IMR-90 (cell line): ENCODE measurements around the gene CCT3. TPM values are rescaled to one million over a fixed set of nuclear protein-coding genes. Genes with fewer than 3 reads are reported as not detected.

Experiments
- ATAC-seq: fragments of 200-7000 bp; cut with Tn5 transposase; 2 replicates; pipeline ENCODE4 v1.9.1; 2020; ENCODE audit warnings: low read depth, mild to moderate bottlenecking, moderate library complexity
- BruUV-seq: library from RNA; stranded (reverse); fragments of 400-500 nt; replicated peaks from 2 replicates; lab custom pipeline; 2021; lab: Mats Ljungman, UMichigan
- CTCF ChIA-PET: fragments of 300-600 bp; formaldehyde crosslinking; extraction: SDS; loops from one replicate; lab custom pipeline; 2021; ENCODE audit warnings: antibody characterized with exemption; lab: Yijun Ruan, JAX
- POLR2A ChIA-PET: fragments of 300-600 bp; sonication (Branson Sonifier 250); formaldehyde crosslinking; loops from one replicate; lab custom pipeline; 2022; ENCODE audit warnings: antibody characterized with exemption; ENCODE audit not compliant: unreplicated experiment; lab: Charles Lee
- DNase-seq: peaks from one replicate; pipeline ENCODE4 v3.0.0; 2013
- H2AFZ ChIP-seq: replicated peaks from 2 replicates; pipeline ENCODE3; 2013; ENCODE audit warnings: low read length, mild to moderate bottlenecking; ENCODE audit not compliant: poor library complexity
- H2AK5ac ChIP-seq: 2 replicates; pipeline ENCODE4 v1.6.1; 2013; ENCODE audit warnings: low read depth, low read length, inconsistent platforms
- H2AK9ac ChIP-seq: replicated peaks from 2 replicates; pipeline ENCODE3; 2013; ENCODE audit warnings: mild to moderate bottlenecking, low read depth, low read length, moderate library complexity; ENCODE audit not compliant: poor library complexity
- H2BK120ac ChIP-seq: 2 replicates; pipeline ENCODE4 v1.6.1; 2013; ENCODE audit warnings: low read depth, low read length, inconsistent platforms
- H2BK15ac ChIP-seq: 3 replicates; pipeline ENCODE4 v1.6.1; 2013; ENCODE audit warnings: low read depth, low read length, inconsistent platforms
- H2BK20ac ChIP-seq: 2 replicates; pipeline ENCODE4 v1.6.1; 2013; ENCODE audit warnings: low read depth, mild to moderate bottlenecking, inconsistent platforms, low read length, moderate library complexity
- H2BK5ac ChIP-seq: 2 replicates; pipeline ENCODE4 v1.6.1; 2013; ENCODE audit warnings: mild to moderate bottlenecking, low read depth, low read length, inconsistent platforms; ENCODE audit not compliant: poor library complexity, severe bottlenecking
- H3K14ac ChIP-seq: replicated peaks from 2 replicates; pipeline ENCODE4 v1.6.1; 2013; ENCODE audit warnings: low read depth, low read length, inconsistent platforms
- H3K18ac ChIP-seq: 2 replicates; pipeline ENCODE4 v1.6.1; 2013; ENCODE audit warnings: low read depth, low read length, control low read depth
- H3K23ac ChIP-seq: 2 replicates; pipeline ENCODE4 v1.6.1; 2013; ENCODE audit warnings: low read depth, low read length, inconsistent platforms
- H3K27ac ChIP-seq: 2 replicates; pipeline ENCODE4 v1.5.1; 2013; ENCODE audit warnings: mild to moderate bottlenecking, control low read depth, low read length; ENCODE audit not compliant: insufficient read depth
- H3K27me3 ChIP-seq: 2 replicates; pipeline ENCODE4 v1.6.1; 2013; ENCODE audit warnings: low read length; ENCODE audit not compliant: control insufficient read depth, insufficient read depth
- H3K36me3 ChIP-seq: 2 replicates; pipeline ENCODE4 v1.6.1; 2013; ENCODE audit warnings: low read length, mixed read lengths; ENCODE audit not compliant: control insufficient read depth, insufficient read depth
- H3K4ac ChIP-seq: 2 replicates; pipeline ENCODE4 v1.6.1; 2013; ENCODE audit warnings: low read depth, low read length, inconsistent platforms
- H3K4me1 ChIP-seq: 2 replicates; pipeline ENCODE4 v1.6.1; 2013; ENCODE audit warnings: low read length, mixed read lengths; ENCODE audit not compliant: control insufficient read depth, insufficient read depth
- H3K4me2 ChIP-seq: 2 replicates; pipeline ENCODE4 v1.6.1; 2013; ENCODE audit warnings: low read depth, mild to moderate bottlenecking, control low read depth, low read length, moderate library complexity
- H3K4me3 ChIP-seq: 2 replicates; pipeline ENCODE4 v1.5.1; 2013; ENCODE audit warnings: low read depth, mild to moderate bottlenecking, control low read depth, low read length, moderate library complexity; ENCODE audit not compliant: insufficient read depth
- H3K56ac ChIP-seq: 2 replicates; pipeline ENCODE4 v1.6.1; 2013; ENCODE audit warnings: low read length, inconsistent platforms; ENCODE audit not compliant: insufficient read depth; ENCODE audit errors: extremely low read depth
- H3K79me1 ChIP-seq, 2 experiments: 2 replicates each; pipeline ENCODE4 v1.6.1; 2013; ENCODE audit warnings: low read length in 2 of 2, inconsistent platforms in 1 of 2, low read depth in 1 of 2
- H3K9ac ChIP-seq: 2 replicates; pipeline ENCODE4 v1.6.1; 2013; ENCODE audit warnings: low read depth, low read length, control low read depth
- H3K9me1 ChIP-seq: 2 replicates; pipeline ENCODE4 v1.6.1; 2013; ENCODE audit warnings: low read length, inconsistent platforms; ENCODE audit not compliant: insufficient read depth
- H3K9me3 ChIP-seq: 2 replicates; pipeline ENCODE4 v1.6.1; 2013; ENCODE audit warnings: low read length; ENCODE audit not compliant: control insufficient read depth, insufficient read depth
- H4K20me1 ChIP-seq: 2 replicates; pipeline ENCODE4 v1.6.1; 2013; ENCODE audit warnings: low read length, inconsistent platforms; ENCODE audit not compliant: insufficient read depth
- H4K5ac ChIP-seq: 2 replicates; pipeline ENCODE4 v1.6.1; 2013; ENCODE audit warnings: mild to moderate bottlenecking, low read depth, low read length, control low read depth
- H4K8ac ChIP-seq, 2 experiments: 2 replicates each; pipeline ENCODE4 v1.6.1; 2013; ENCODE audit warnings: low read depth in 2 of 2, low read length in 2 of 2, control low read depth in 1 of 2, inconsistent platforms in 1 of 2
- H4K91ac ChIP-seq: 2 replicates; pipeline ENCODE4 v1.6.1; 2013; ENCODE audit warnings: low read depth, low read length, inconsistent platforms; ENCODE audit not compliant: insufficient read depth
- BHLHE40 ChIP-seq: fragments of 150-350 bp; IDR thresholded peaks from 2 replicates; pipeline ENCODE4 v1.6.1; 2016; ENCODE audit warnings: mild to moderate bottlenecking, low read depth, low read length
- CEBPB ChIP-seq: IDR thresholded peaks from 2 replicates; pipeline ENCODE4 v1.6.1; 2012; ENCODE audit warnings: low read depth, low read length, improper control_type of control experiment
- CHD1 ChIP-seq: IDR thresholded peaks from 2 replicates; pipeline ENCODE4 v1.6.1; 2012; ENCODE audit warnings: low read depth, low read length, improper control_type of control experiment
- FOS ChIP-seq: fragments of 150-350 bp; IDR thresholded peaks from 2 replicates; pipeline ENCODE4 v1.6.1; 2016; ENCODE audit warnings: low read depth, low read length
- MXI1 ChIP-seq: IDR thresholded peaks from 2 replicates; pipeline ENCODE4 v1.6.1; 2012; ENCODE audit warnings: low read depth, mild to moderate bottlenecking, low read length, moderate library complexity, borderline replicate concordance
- NFE2L2 ChIP-seq: fragments of 150-350 bp; IDR thresholded peaks from 2 replicates; pipeline ENCODE4 v1.6.1; 2016; ENCODE audit warnings: low read depth, mild to moderate bottlenecking, low read length
- POLR2A ChIP-seq: IDR thresholded peaks from 2 replicates; pipeline ENCODE4 v1.6.1; 2012; ENCODE audit warnings: mild to moderate bottlenecking, low read depth, low read length
- RAD21 ChIP-seq: IDR thresholded peaks from 2 replicates; pipeline ENCODE4 v1.6.1; 2012; ENCODE audit warnings: low read length, improper control_type of control experiment
- RFX5 ChIP-seq: IDR thresholded peaks from 2 replicates; pipeline ENCODE4 v1.8.0; 2012; ENCODE audit warnings: low read depth, mild to moderate bottlenecking, low read length, moderate library complexity
- SMC3 ChIP-seq: fragments of 150-350 bp; IDR thresholded peaks from 2 replicates; pipeline ENCODE4 v1.6.1; 2016; ENCODE audit warnings: low read depth, mild to moderate bottlenecking, antibody characterized with exemption, low read length, moderate library complexity
- WGBS, 2 experiments: methylation state at CpG; one replicate each; pipeline versions ENCODE4 v1.1.5 to v1.1.7; 2013; ENCODE audit warnings: missing lambda C conversion rate in 2 of 2; ENCODE audit not compliant: insufficient read length in 1 of 2; ENCODE audit errors: extremely low coverage in 2 of 2; 5-methylcytosine and 5-hydroxymethylcytosine counted together
- dilution Hi-C: fragments of 300-500 bp; cut with HindIII; formaldehyde crosslinking; loops from one replicate; pipeline ENCODE4 v1.14.3; 2018; ENCODE audit warnings: low sequenced_read_pairs; ENCODE audit not compliant: unreplicated experiment
- in situ Hi-C: fragments of 300-500 bp; cut with MboI; formaldehyde crosslinking; loops from 3 replicates; pipeline ENCODE4 v1.14.3; 2019; ENCODE audit warnings: low sequenced_read_pairs, inconsistent platforms, mixed read lengths
- intact Hi-C: fragments of 100-400 bp; cut with micrococcal nuclease; formaldehyde crosslinking; loops from 2 replicates; pipeline ENCODE4 v1.10.0; 2022
- polyA plus RNA-seq, 3 experiments: library from polyadenylated mRNA; depleted of rRNA; stranded (reverse); fragments of >200 nt; gene quantifications; 2 replicates each; pipeline ENCODE4 v1.2.3, GENCODE V29; 2012; ENCODE audit warnings: low replicate concordance in 1 of 3
- total RNA-seq: library from RNA; depleted of rRNA; stranded (reverse); fragments of >200 nt; gene quantifications from 2 replicates; pipeline ENCODE4 v1.2.3, GENCODE V29; 2012
- TF ChIP-seq, protein P1 (sequence below): fragments of 150-350 bp; IDR thresholded peaks from 2 replicates; pipeline ENCODE4 v1.6.1; 2017; ENCODE audit warnings: mild to moderate bottlenecking, antibody characterized with exemption, low read length, low read depth
- TF ChIP-seq, protein P2 (sequence below): fragments of 150-350 bp; IDR thresholded peaks from 2 replicates; pipeline ENCODE4 v1.6.1; 2016; ENCODE audit warnings: low read depth, mild to moderate bottlenecking, low read length, moderate library complexity, borderline replicate concordance

CCT3 gene
- total and polyA plus RNA-seq, 2 of the 4 experiments (the other 2 are of a cell fraction) = 313 to 595 TPM

DNA sequence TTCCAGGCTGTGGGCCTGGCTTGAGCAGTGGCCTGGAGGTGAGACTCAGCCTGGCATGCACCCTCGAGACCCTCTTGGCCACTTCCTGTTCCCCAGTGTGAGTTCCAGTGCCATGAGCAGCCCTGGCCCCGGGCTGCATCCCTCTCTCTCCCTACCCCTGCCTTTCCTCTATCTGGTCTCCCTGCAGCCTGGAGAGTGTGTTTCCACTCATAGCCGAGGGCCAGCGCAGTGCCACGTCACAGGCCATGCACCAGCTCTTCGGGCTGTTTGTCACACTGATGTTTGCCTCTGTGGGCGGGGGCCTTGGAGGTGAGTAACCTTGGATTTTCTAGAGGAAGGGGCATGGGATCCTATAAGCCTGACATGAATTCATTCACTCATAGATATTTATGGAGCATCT lies 44.5 kb upstream of the CCT3 start:
- H3K4me1 ChIP-seq = no peaks in the 10 kb centered on the region
- ATAC-seq (no peak), DNase-seq (no peak)
- TF ChIP-seq FOS = no peak
- no peak for TF ChIP-seq MXI1
- TF ChIP-seq SMC3 = no peak
- TF ChIP-seq CEBPB = no peak
- no peak for TF ChIP-seq BHLHE40
- TF ChIP-seq RFX5 = no peak
- TF ChIP-seq, protein P1, sequence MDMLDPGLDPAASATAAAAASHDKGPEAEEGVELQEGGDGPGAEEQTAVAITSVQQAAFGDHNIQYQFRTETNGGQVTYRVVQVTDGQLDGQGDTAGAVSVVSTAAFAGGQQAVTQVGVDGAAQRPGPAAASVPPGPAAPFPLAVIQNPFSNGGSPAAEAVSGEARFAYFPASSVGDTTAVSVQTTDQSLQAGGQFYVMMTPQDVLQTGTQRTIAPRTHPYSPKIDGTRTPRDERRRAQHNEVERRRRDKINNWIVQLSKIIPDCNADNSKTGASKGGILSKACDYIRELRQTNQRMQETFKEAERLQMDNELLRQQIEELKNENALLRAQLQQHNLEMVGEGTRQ = no peak
- no peak for TF ChIP-seq CHD1
- TF ChIP-seq, protein P2, sequence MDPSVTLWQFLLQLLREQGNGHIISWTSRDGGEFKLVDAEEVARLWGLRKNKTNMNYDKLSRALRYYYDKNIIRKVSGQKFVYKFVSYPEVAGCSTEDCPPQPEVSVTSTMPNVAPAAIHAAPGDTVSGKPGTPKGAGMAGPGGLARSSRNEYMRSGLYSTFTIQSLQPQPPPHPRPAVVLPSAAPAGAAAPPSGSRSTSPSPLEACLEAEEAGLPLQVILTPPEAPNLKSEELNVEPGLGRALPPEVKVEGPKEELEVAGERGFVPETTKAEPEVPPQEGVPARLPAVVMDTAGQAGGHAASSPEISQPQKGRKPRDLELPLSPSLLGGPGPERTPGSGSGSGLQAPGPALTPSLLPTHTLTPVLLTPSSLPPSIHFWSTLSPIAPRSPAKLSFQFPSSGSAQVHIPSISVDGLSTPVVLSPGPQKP = no peak
- TF ChIP-seq NFE2L2 = no peak
- no peak for TF ChIP-seq POLR2A
- no peak for TF ChIP-seq RAD21
- H3K4me3 ChIP-seq = no peak overlapping the region
- no peak overlapping the region for H2AK9ac ChIP-seq
- peaks cover 19% of the 10 kb centered on the region for H3K27me3 ChIP-seq
- H3K4ac ChIP-seq = no peak overlapping the region
- POLR2A ChIA-PET = no interaction called here
- intact Hi-C loops = no loop called here
- no peak overlapping the region for H3K18ac ChIP-seq
- dilution Hi-C loops = no loop called here
- H2BK120ac ChIP-seq = no peak overlapping the region
- no peak overlapping the region for H2BK5ac ChIP-seq
- no peaks in the 10 kb centered on the region for H3K79me1 ChIP-seq
- H3K23ac ChIP-seq = no peak overlapping the region
- H3K4me2 ChIP-seq = no peak overlapping the region
- CTCF ChIA-PET = interaction anchor here (1.3 to 1.4 kb wide), 3 partner anchors 10 to 63 kb away, joined by 3 to 7 read pairs (median 4); no protein-coding TSS in a partner anchor
- no peak overlapping the region for H2AK5ac ChIP-seq
- H4K8ac ChIP-seq = no peak overlapping the region
- in situ Hi-C loops = loop anchor here (10.0 kb wide), 1 partner anchor 62 kb away; no protein-coding TSS in a partner anchor
- no peak overlapping the region for H3K14ac ChIP-seq
- no peak overlapping the region for H3K9ac ChIP-seq
- H4K20me1 ChIP-seq = no peaks in the 10 kb centered on the region
- H2AFZ ChIP-seq = peak overlapping the region; percentile 64
- no peaks in the 10 kb centered on the region for H3K9me3 ChIP-seq
- no peak overlapping the region for H3K56ac ChIP-seq
- H4K91ac ChIP-seq = no peak overlapping the region
- H3K36me3 ChIP-seq = no peaks in the 10 kb centered on the region
- no peak overlapping the region for H3K27ac ChIP-seq
- H2BK20ac ChIP-seq = no peak overlapping the region
- peaks cover 3% of the 10 kb centered on the region; the same call in 1 of the 2 replicates for H3K9me1 ChIP-seq
- no TSS peak for BruUV-seq
- no peak overlapping the region for H2BK15ac ChIP-seq
- 20% methylated on average over 1 of the region's 7 CpGs; no CpG with 5 or more reads in 1 of the 2 experiments for WGBS, 2 experiments
- H4K5ac ChIP-seq = no peak overlapping the region
